H1 (cell line): ENCODE results near the gene MLF1. TPM values are rescaled to one million over a fixed set of nuclear protein-coding genes. Genes with fewer than 3 reads are reported as not detected.

Experiments used
- CTCF ChIA-PET: fragments of 300-600 bp; sonication (Branson Sonifier 250); formaldehyde crosslinking; loops from one replicate; lab custom pipeline; 2021; ENCODE audit not compliant: partially characterized antibody; lab: Charles Lee
- POLR2A ChIA-PET: fragments of 300-600 bp; sonication (Branson Sonifier 250); formaldehyde crosslinking; loops from one replicate; lab custom pipeline; 2021; ENCODE audit warnings: inconsistent platforms; ENCODE audit not compliant: partially characterized antibody; lab: Charles Lee
- DNase-seq, 2 experiments: peaks; one replicate each; pipeline versions ENCODE4 v3.0.0 to v3.0.0-alpha.2; 2010 to 2022; ENCODE audit warnings: low spot score in 2 of 2, low read depth in 1 of 2, mixed read lengths in 1 of 2
- FAIRE-seq: peaks from 2 replicates; lab custom pipeline; 2011; peaks lifted over from hg19 to GRCh38; lab: Jason Lieb, UNC
- H2AFZ ChIP-seq: 2 replicates; pipeline ENCODE4 v1.8.1; 2012; ENCODE audit warnings: low read length, inconsistent platforms
- H2AK5ac ChIP-seq: 2 replicates; pipeline ENCODE4 v1.6.1; 2013; ENCODE audit warnings: low read depth, low read length
- H2BK120ac ChIP-seq: replicated peaks from 2 replicates; pipeline ENCODE3; 2013; ENCODE audit warnings: low read depth, low read length, inconsistent platforms
- H2BK12ac ChIP-seq: 2 replicates; pipeline ENCODE4 v1.6.1; 2013; ENCODE audit warnings: low read depth, low read length
- H2BK15ac ChIP-seq: 2 replicates; pipeline ENCODE4 v1.6.1; 2013; ENCODE audit warnings: low read length
- H2BK20ac ChIP-seq: 2 replicates; pipeline ENCODE4 v1.6.1; 2013; ENCODE audit warnings: low read length
- H2BK5ac ChIP-seq: 2 replicates; pipeline ENCODE4 v1.6.1; 2013; ENCODE audit warnings: low read depth, low read length
- H3K14ac ChIP-seq: 2 replicates; pipeline ENCODE4 v1.6.1; 2013; ENCODE audit warnings: inconsistent platforms; ENCODE audit not compliant: insufficient read length
- H3K18ac ChIP-seq: 2 replicates; pipeline ENCODE4 v1.6.1; 2013; ENCODE audit warnings: low read length; ENCODE audit errors: extremely low read depth
- H3K23ac ChIP-seq: 2 replicates; pipeline ENCODE4 v1.6.1; 2013; ENCODE audit warnings: inconsistent platforms; ENCODE audit not compliant: insufficient read length
- H3K23me2 ChIP-seq: 2 replicates; pipeline ENCODE4 v1.6.1; 2013; ENCODE audit warnings: low read depth, low read length
- H3K27ac ChIP-seq: 2 replicates; pipeline ENCODE4 v1.6.1; 2011; ENCODE audit warnings: low read depth, low read length, inconsistent platforms
- H3K27me3 ChIP-seq, 4 experiments: replicated peaks in 1 of 4; 1 replicate in 1 of 4; 2 replicates in 3 of 4; pipeline versions ENCODE4 v1.6.1 to v1.8.1; 2011 to 2013; ENCODE audit warnings: low read length in 3 of 4, mild to moderate bottlenecking in 3 of 4, inconsistent platforms in 2 of 4, mixed read lengths in 2 of 4, moderate library complexity in 1 of 4; ENCODE audit not compliant: control insufficient read depth in 3 of 4, insufficient read depth in 3 of 4; ENCODE audit errors: extremely low read depth in 1 of 4
- H3K36me3 ChIP-seq, 4 experiments: 2 replicates each; pipeline versions ENCODE4 v1.6.1 to v1.8.1; 2011 to 2013; ENCODE audit warnings: mild to moderate bottlenecking in 4 of 4, low read length in 3 of 4, moderate library complexity in 2 of 4, control low read depth in 1 of 4, inconsistent platforms in 1 of 4; ENCODE audit not compliant: insufficient read depth in 4 of 4, control insufficient read depth in 2 of 4
- H3K4ac ChIP-seq: replicated peaks from 2 replicates; pipeline ENCODE3; 2013; ENCODE audit warnings: low read length, low read depth, mixed read lengths, inconsistent platforms; ENCODE audit not compliant: insufficient read length
- H3K4me1 ChIP-seq, 4 experiments: replicated peaks in 1 of 4; 1 replicate in 1 of 4; 2 replicates in 3 of 4; pipeline versions ENCODE4 v1.6.1 to v1.8.1; 2011 to 2013; ENCODE audit warnings: low read length in 3 of 4, inconsistent platforms in 2 of 4, mixed read lengths in 1 of 4; ENCODE audit not compliant: insufficient read depth in 4 of 4, control insufficient read depth in 3 of 4
- H3K4me2 ChIP-seq, 2 experiments: 2 replicates each; pipeline versions ENCODE4 v1.6.1 to v1.8.1; 2011 to 2013; ENCODE audit warnings: low read depth in 2 of 2, low read length in 2 of 2, control low read depth in 1 of 2, inconsistent platforms in 1 of 2, mild to moderate bottlenecking in 1 of 2; ENCODE audit not compliant: insufficient read depth in 1 of 2
- H3K4me3 ChIP-seq, 4 experiments: fragments of 200-600, 300-600 bp in 1 of 4; sonication (generic), shearing (Covaris generic), sonication (Bioruptor Twin) in 1 of 4; 2 replicates each; pipeline versions ENCODE4 v1.5.1 to v1.8.1; 2011 to 2016; ENCODE audit warnings: low read length in 4 of 4, low read depth in 3 of 4, control low read depth in 2 of 4, inconsistent platforms in 2 of 4, mild to moderate bottlenecking in 2 of 4, mixed read lengths in 1 of 4, moderate library complexity in 1 of 4; ENCODE audit not compliant: insufficient read depth in 2 of 4; ENCODE audit errors: extremely low read depth in 1 of 4
- H3K56ac ChIP-seq: replicated peaks from 2 replicates; pipeline ENCODE3; 2013; ENCODE audit warnings: low read depth, mild to moderate bottlenecking, mixed read lengths, low read length, inconsistent platforms; ENCODE audit not compliant: insufficient read length
- H3K79me1 ChIP-seq: 2 replicates; pipeline ENCODE4 v1.6.1; 2013; ENCODE audit warnings: low read depth, low read length, control low read depth
- H3K79me2 ChIP-seq, 2 experiments: 2 replicates each; pipeline versions ENCODE4 v1.6.1 to v1.8.1; 2012 to 2013; ENCODE audit warnings: low read length in 2 of 2, mild to moderate bottlenecking in 2 of 2, inconsistent platforms in 1 of 2; ENCODE audit not compliant: insufficient read depth in 2 of 2, control insufficient read depth in 1 of 2
- H3K9ac ChIP-seq, 4 experiments: replicated peaks in 1 of 4; 1 replicate in 1 of 4; 2 replicates in 3 of 4; pipeline versions ENCODE4 v1.6.1 to v1.8.1; 2011 to 2013; ENCODE audit warnings: low read depth in 3 of 4, low read length in 3 of 4, control low read depth in 2 of 4, mild to moderate bottlenecking in 2 of 4, moderate library complexity in 2 of 4, inconsistent platforms in 1 of 4; ENCODE audit errors: extremely low read depth in 1 of 4
- H3K9me3 ChIP-seq, 2 experiments: 2 replicates each; pipeline versions ENCODE4 v1.6.1 to v1.8.1; 2012 to 2013; ENCODE audit warnings: mild to moderate bottlenecking in 2 of 2, moderate library complexity in 2 of 2, control low read depth in 1 of 2, inconsistent platforms in 1 of 2, low read depth in 1 of 2, low read length in 1 of 2, mixed read lengths in 1 of 2; ENCODE audit not compliant: insufficient read depth in 2 of 2
- H4K20me1 ChIP-seq, 2 experiments: replicated peaks in 1 of 2; 2 replicates each; pipeline versions ENCODE3 to v1.8.1; 2011 to 2013; ENCODE audit warnings: inconsistent platforms in 2 of 2, low read length in 2 of 2, mild to moderate bottlenecking in 1 of 2; ENCODE audit not compliant: insufficient read depth in 2 of 2, control insufficient read depth in 1 of 2
- H4K5ac ChIP-seq: 2 replicates; pipeline ENCODE4 v1.6.1; 2013; ENCODE audit warnings: low read length, low read depth, mixed read lengths, inconsistent platforms; ENCODE audit not compliant: insufficient read length
- H4K8ac ChIP-seq: 2 replicates; pipeline ENCODE4 v1.8.0; 2013; ENCODE audit warnings: mild to moderate bottlenecking, moderate library complexity, low read length, inconsistent platforms; ENCODE audit not compliant: insufficient read depth; ENCODE audit errors: extremely low read depth
- H4K91ac ChIP-seq: replicated peaks from 2 replicates; pipeline ENCODE3; 2013; ENCODE audit warnings: low read length, mixed read lengths, inconsistent platforms; ENCODE audit not compliant: insufficient read length
- RNF2 ChIP-seq: fragments of 200-900, 300-1000 bp; sonication (generic); IDR thresholded peaks from 2 replicates; pipeline ENCODE4 v1.7.1; 2016; ENCODE audit warnings: borderline replicate concordance, low read depth, mild to moderate bottlenecking, antibody characterized with exemption, low read length; ENCODE audit not compliant: poor library complexity, severe bottlenecking; ENCODE audit errors: missing control alignments
- RXRA ChIP-seq: IDR thresholded peaks from 2 replicates; pipeline ENCODE4 v1.6.1; 2011; ENCODE audit warnings: low read depth, mild to moderate bottlenecking, low read length, moderate library complexity; ENCODE audit not compliant: insufficient read depth
- SP1 ChIP-seq: IDR thresholded peaks from 2 replicates; pipeline ENCODE4 v1.6.1; 2011; ENCODE audit warnings: low read depth, low read length
- SP2 ChIP-seq: IDR thresholded peaks from 2 replicates; pipeline ENCODE4 v1.6.1; 2012; ENCODE audit warnings: mild to moderate bottlenecking, low read length, inconsistent platforms
- SUZ12 ChIP-seq: fragments of 200-600 bp; sonication (generic); IDR thresholded peaks from 2 replicates; pipeline ENCODE4 v1.6.1; 2012; ENCODE audit warnings: mild to moderate bottlenecking, inconsistent platforms, low read length, moderate library complexity, mixed read lengths
- TBP ChIP-seq: IDR thresholded peaks from 2 replicates; pipeline ENCODE4 v1.6.1; 2011; ENCODE audit warnings: low read depth, low read length, improper control_type of control experiment
- WGBS, 2 experiments: shearing (Covaris generic) in 1 of 2; methylation state at CpG; one replicate each; pipeline versions ENCODE4 v1.1.6 to v1.1.7; 2013 to 2015; ENCODE audit warnings: low lambda C conversion rate in 2 of 2, mixed read lengths in 2 of 2, inconsistent platforms in 1 of 2, low coverage in 1 of 2, missing lambda C conversion rate in 1 of 2; ENCODE audit not compliant: insufficient replicate concordance in 2 of 2, insufficient coverage in 1 of 2, insufficient read length in 1 of 2; ENCODE audit errors: extremely low coverage in 1 of 2, missing lambda C conversion rate in 1 of 2; 5-methylcytosine and 5-hydroxymethylcytosine counted together
- long read RNA-seq, 2 experiments: library from RNA in 1 of 2; library from capped mRNA in 1 of 2; stranded (forward); transcript quantifications; one replicate each; pipeline ENCODE4 v2.0.0, GENCODE V29; 2021; ENCODE audit warnings: inconsistent platforms in 1 of 2
- polyA minus RNA-seq, 3 experiments: library from RNA; depleted of rRNA, polyadenylated mRNA; stranded (reverse); fragments of >200 nt; gene quantifications; 1 replicate in 2 of 3; 2 replicates in 1 of 3; pipeline ENCODE4 v1.2.3, GENCODE V29; 2011
- polyA plus RNA-seq, 7 experiments: library from polyadenylated mRNA; depleted of rRNA in 3 of 7; stranded (reverse) in 5 of 7; unstranded in 2 of 7; fragments of >200 nt in 5 of 7; fragments of 200-250 nt in 2 of 7; gene quantifications; 1 replicate in 5 of 7; 2 replicates in 1 of 7; 4 replicates in 1 of 7; pipeline versions ENCODE4 v1.2.1 to v1.2.3, GENCODE V29; 2011 to 2013; ENCODE audit warnings: missing spikeins in 2 of 7, mixed read lengths in 2 of 7
- total RNA-seq: library from RNA; stranded (reverse); fragmentation: NEBNext Ultra II Directional; extraction: Animal tissue kit (Norgen Biotek cat#: 25700); gene quantifications from 2 replicates; pipeline ENCODE4 v1.2.1, GENCODE V29; 2021

MLF1 gene, protein sequence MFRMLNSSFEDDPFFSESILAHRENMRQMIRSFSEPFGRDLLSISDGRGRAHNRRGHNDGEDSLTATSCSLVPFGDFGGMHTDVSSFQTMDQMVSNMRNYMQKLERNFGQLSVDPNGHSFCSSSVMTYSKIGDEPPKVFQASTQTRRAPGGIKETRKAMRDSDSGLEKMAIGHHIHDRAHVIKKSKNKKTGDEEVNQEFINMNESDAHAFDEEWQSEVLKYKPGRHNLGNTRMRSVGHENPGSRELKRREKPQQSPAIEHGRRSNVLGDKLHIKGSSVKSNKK
- total RNA-seq (39.1 and 48.9 TPM in 2 replicates), polyA plus RNA-seq (2011; rRNA removed) (9.9 and 13.4 TPM in 2 replicates), polyA minus RNA-seq (2011; rRNA and poly(A)+ RNA removed) (12.7 and 16.1 TPM in 2 replicates)
- polyA plus RNA-seq (2011; cell fraction: cytosol; rRNA removed), result 22.4 TPM
- polyA plus RNA-seq (2011; cell fraction: nucleus; rRNA removed), result 11.0 TPM
- polyA plus RNA-seq (2012, experiment 1 of 2), result 21.1 to 24.9 TPM (median 21.3 TPM) in 4 replicates
- 4.8 TPM for polyA plus RNA-seq (2012, experiment 2 of 2)
- polyA plus RNA-seq (2013, experiment 1 of 2), result 27.1 TPM
- 26.7 TPM for polyA plus RNA-seq (2013, experiment 2 of 2)
- 8.7 TPM for polyA minus RNA-seq (2011; cell fraction: cytosol; rRNA and poly(A)+ RNA removed)
- 12.5 TPM for polyA minus RNA-seq (2011; cell fraction: nucleus; rRNA and poly(A)+ RNA removed)
- long read RNA-seq, experiment 1, transcript MLF1-202 (7 exons, 2,222 nt), result minor isoform, 8 of 47 reads
- long read RNA-seq, experiment 1, transcript MLF1-201 (7 exons, 2,203 nt), result major isoform, 22 of 47 reads
- long read RNA-seq, experiment 1, partial matches to known transcripts, result 14 of 47 reads
- long read RNA-seq, experiment 1, other reads (novel, unspliced or antisense), result 2 of 47 reads
- long read RNA-seq, experiment 2, transcript MLF1-201 (7 exons, 2,203 nt), result major isoform, 83 of 121 reads
- long read RNA-seq, experiment 2, transcript MLF1-202 (7 exons, 2,222 nt), result minor isoform, 19 of 121 reads
- long read RNA-seq, experiment 2, partial matches to known transcripts, result 2 of 121 reads
- long read RNA-seq, experiment 2, other reads (novel, unspliced or antisense), result 11 of 121 reads

DNA sequence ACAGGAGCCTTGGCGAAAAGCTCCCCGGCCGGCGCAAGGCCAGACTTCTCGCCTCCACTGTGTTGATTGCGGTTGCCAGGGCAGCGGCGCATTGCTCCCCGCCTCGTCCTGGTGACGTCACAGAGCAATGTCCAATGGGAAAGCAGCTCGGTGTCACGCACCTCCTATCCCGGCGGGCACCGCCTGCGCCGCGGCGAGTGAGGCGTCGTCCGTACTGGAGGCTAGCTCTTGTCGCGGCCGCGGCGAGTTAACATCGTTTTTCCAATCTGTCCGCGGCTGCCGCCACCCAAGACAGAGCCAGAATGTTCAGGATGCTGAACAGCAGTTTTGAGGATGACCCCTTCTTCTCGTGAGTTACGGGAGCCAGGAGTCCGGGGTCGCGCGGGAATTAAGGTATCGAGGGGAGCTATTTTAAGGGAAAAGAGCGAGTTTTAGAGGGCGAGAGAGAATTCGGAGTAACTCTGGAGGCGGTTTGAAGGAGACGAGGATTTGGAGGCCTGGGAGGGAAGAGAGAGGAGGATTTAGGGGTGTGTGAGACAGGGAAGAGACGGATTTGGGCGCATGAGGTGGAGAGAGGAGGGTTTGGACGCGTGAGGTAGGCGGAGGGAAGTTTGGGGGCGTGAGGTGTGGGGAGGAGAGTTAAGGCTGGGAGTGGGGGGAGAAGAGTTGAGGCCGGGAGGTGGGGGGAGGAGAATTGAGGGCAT lies at the start of gene MLF1:
Gene MLF1 (plus strand): TSS at position 196 of the 704 bp plus-strand sequence. CDS start 107 bp downstream, at position 303.
- H2BK120ac ChIP-seq, result no peak within 1 kb of the TSS
- H3K79me2 ChIP-seq, result 0 out of 4 replicates have a peak, but pooled peaks cover 0 to 4% of the 10 kb centered on the region in 2 experiments
- H4K91ac ChIP-seq, result no peak within 1 kb of the TSS
- no peak within 1 kb of the TSS for H2BK15ac ChIP-seq
- peaks cover 0 to 2% of the 10 kb centered on the region in 2 experiments for H4K20me1 ChIP-seq
- H3K9ac ChIP-seq, result peak within 1 kb of the TSS in 3 of 4 experiments; percentile 13 to 70 (median 38); a peak in 5 of 7 replicates
- ChIA-PET POLR2A (interaction anchor here (0.6 to 1.5 kb wide), 8 partner anchors 10 to 230 kb away, joined by 3 to 6 read pairs (median 4); no protein-coding TSS in a partner anchor), CTCF (interaction anchor here (0.5 to 3.0 kb wide), 9 partner anchors 9 to 636 kb away, joined by 3 to 17 read pairs (median 5); partner anchors contain the start of gene GFM1)
- peaks cover 0 to 13% (median 10%) of the 10 kb centered on the region in 4 experiments; a peak in 5 of 7 replicates for H3K27me3 ChIP-seq
- H3K27ac ChIP-seq, result no peak within 1 kb of the TSS
- H2BK5ac ChIP-seq, result no peak within 1 kb of the TSS
- H3K23ac ChIP-seq, result no peak within 1 kb of the TSS
- peak; percentile 94 for FAIRE-seq
- no peaks in the 10 kb centered on the region for H3K9me3 ChIP-seq
- no peaks in the 10 kb centered on the region for H3K36me3 ChIP-seq
- peak within 1 kb of the TSS; percentile 45 for H2AFZ ChIP-seq
- peaks cover 15% of the 10 kb centered on the region for H3K23me2 ChIP-seq
- peak within 1 kb of the TSS; percentile 14 for H3K56ac ChIP-seq
- H3K4me1 ChIP-seq, result peaks cover 0 to 14% (median 3%) of the 10 kb centered on the region in 4 experiments; a peak in 2 of 7 replicates
- WGBS, 2 experiments, result 3% methylated on average over 40 of the region's 51 CpGs; no CpG with 5 or more reads in 1 of the 2 experiments
- H2BK20ac ChIP-seq, result no peak within 1 kb of the TSS
- H3K4me2 ChIP-seq, result peak within 1 kb of the TSS; percentile 65 to 89
- H3K79me1 ChIP-seq, result no peaks in the 10 kb centered on the region; the same call in 1 of the 2 replicates
- H2BK12ac ChIP-seq, result peak within 1 kb of the TSS; percentile 87; the same call in 1 of the 2 replicates
- peak within 1 kb of the TSS; percentile 78; the same call in 1 of the 2 replicates for H2AK5ac ChIP-seq
- peak within 1 kb of the TSS; percentile 38 to 66 (median 60) for H3K4me3 ChIP-seq
- H3K14ac ChIP-seq, result no peak within 1 kb of the TSS
- no peak within 1 kb of the TSS for H4K5ac ChIP-seq
- DNase-seq, result peak; percentile 86 to 98
- peak within 1 kb of the TSS; percentile 86; the same call in 1 of the 2 replicates for H4K8ac ChIP-seq
- no peak within 1 kb of the TSS; the same call in 1 of the 2 replicates for H3K18ac ChIP-seq
- H3K4ac ChIP-seq, result no peak within 1 kb of the TSS
- TF ChIP-seq TBP (peak; percentile 74), SP2 (no peak), RXRA (no peak), RNF2 (peak; percentile 39), SUZ12 (no peak), SP1 (peak; percentile 55)
